Astrocyte of the cerebellum (primary cell): ENCODE data around the gene CPED1.

Source experiments
- DNase-seq: peaks from one replicate; pipeline ENCODE4 v3.0.0-alpha.2; 2011; ENCODE audit warnings: low read depth
- H3K4me3 ChIP-seq: 2 replicates; pipeline ENCODE4 v1.5.1; 2011; ENCODE audit warnings: mild to moderate bottlenecking, low read depth, low read length, moderate library complexity
- CTCF ChIP-seq: IDR thresholded peaks from 2 replicates; pipeline ENCODE4 v1.5.1; 2012; ENCODE audit warnings: low read length, low read depth, moderate library complexity, mild to moderate bottlenecking; ENCODE audit errors: missing control alignments
- in situ Hi-C: cut with HindIII; loops from 2 replicates; pipeline ENCODE4 v1.10.0; 2017; ENCODE audit warnings: low sequenced_read_pairs

The CPED1 gene

GRCh38 chr7:121081327-121081936 is 92.9 kb downstream of the CPED1 start:
- peak; percentile 62 for TF ChIP-seq CTCF
- DNase-seq, result peak; percentile 47
- in situ Hi-C loops, result no loop called here
- no peak overlapping the region for H3K4me3 ChIP-seq

- no peak overlapping the region for H3K4me3 ChIP-seq
- in situ Hi-C loops, result no loop called here
- DNase-seq, result no peak
- TF ChIP-seq CTCF, result no peak
Observed at GRCh38 chr7:121082400-121083101, 94.0 kb downstream of the CPED1 start.

GRCh38 chr7:121083138-121083789 is 94.8 kb downstream of the CPED1 start:
- no peak for DNase-seq
- in situ Hi-C loops, result no loop called here
- TF ChIP-seq CTCF, result no peak

GRCh38 chr7:121083790-121084251 is 95.3 kb downstream of the CPED1 start:
- H3K4me3 ChIP-seq, result no peak overlapping the region
- in situ Hi-C loops, result no loop called here
- no peak for DNase-seq
- TF ChIP-seq CTCF, result no peak

More at GRCh38 chr7:121083138-121083789, 94.8 kb downstream of the CPED1 start:
- no peak overlapping the region for H3K4me3 ChIP-seq

GRCh38 chr7:121084256-121084655 is 95.7 kb downstream of the CPED1 start:
- TF ChIP-seq CTCF, result no peak
- in situ Hi-C loops, result no loop called here
- no peak overlapping the region for H3K4me3 ChIP-seq
- no peak for DNase-seq

GRCh38 chr7:121084748-121085336 is 96.3 kb downstream of the CPED1 start:
- TF ChIP-seq CTCF, result no peak
- in situ Hi-C loops, result loop anchor here (5.0 kb wide), 1 partner anchor 33 kb away; no protein-coding TSS in a partner anchor
- peak; percentile 70 for DNase-seq
- no peak overlapping the region for H3K4me3 ChIP-seq
